ENCODE results near the gene KRTAP3-2. TPM values are rescaled to one million over a fixed set of nuclear protein-coding genes. Genes with fewer than 3 reads are reported as not detected.

Gene KRTAP3-2
- total RNA-seq, 1 donor from 2014 or later: not detected

DNA sequence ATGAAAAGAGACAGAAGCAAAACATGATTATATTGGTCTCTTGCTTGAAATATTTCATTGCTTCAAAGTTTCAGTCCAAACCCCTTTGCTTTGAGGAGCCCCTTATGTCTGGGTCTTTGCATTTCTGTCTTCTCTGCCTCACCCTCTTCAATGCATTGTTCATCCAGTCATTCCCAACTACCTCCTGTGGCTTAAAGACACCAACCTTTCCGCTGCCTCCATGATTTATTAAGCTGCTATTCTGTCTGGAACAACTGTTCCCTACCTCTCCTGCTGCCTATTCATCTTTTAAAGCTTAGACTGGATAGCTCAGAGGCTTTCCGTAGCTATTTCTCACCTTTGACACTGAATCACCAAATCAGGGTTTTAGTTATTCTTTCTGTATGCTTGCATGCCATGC, 2.3 kb downstream of the KRTAP3-2 start:
- TF ChIP-seq CTCF (IDR thresholded peaks at IDR 0.05): no peak
- Histone ChIP-seq H3K36me3 (no peaks in the 10 kb centered on the region), H3K4me1 (no peaks in the 10 kb centered on the region), H3K27me3 (ENCODE audit: low read depth) (no peaks in the 10 kb centered on the region), H3K9me3 (no peaks in the 10 kb centered on the region), H3K27ac (no peak overlapping the region), H3K4me3 (no peak overlapping the region)
- ATAC-seq (no peak), DNase-seq (no peak)
- intact Hi-C loops (cut with DNase I): no loop called here

DNA sequence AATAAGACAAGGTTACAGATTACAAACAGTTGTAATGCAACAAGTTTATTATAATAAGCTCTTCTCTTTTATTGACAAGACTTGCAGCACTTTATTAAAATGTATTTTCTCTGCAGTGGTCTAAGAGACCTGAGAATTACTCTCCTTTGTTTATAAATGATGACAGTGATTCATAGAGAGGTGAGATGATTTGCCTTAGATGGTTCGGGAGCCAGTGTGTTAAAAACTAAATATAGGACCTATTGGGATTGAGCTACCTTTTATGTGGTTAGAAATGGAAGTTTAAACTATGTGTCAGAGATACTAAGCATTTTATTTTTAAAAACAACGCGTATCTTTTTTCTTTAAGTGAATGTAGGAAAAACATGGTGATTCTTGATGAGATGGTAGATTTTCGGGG, 2.9 kb downstream of the KRTAP3-2 start:
- DNase-seq (no peak), ATAC-seq (no peak)
- Histone ChIP-seq H3K4me3 (no peak overlapping the region), H3K27me3 (ENCODE audit: low read depth) (no peaks in the 10 kb centered on the region), H3K27ac (no peak overlapping the region), H3K9me3 (no peaks in the 10 kb centered on the region), H3K36me3 (no peaks in the 10 kb centered on the region), H3K4me1 (no peaks in the 10 kb centered on the region)
- no peak for TF ChIP-seq CTCF (IDR thresholded peaks at IDR 0.05)
- intact Hi-C loops (cut with DNase I): no loop called here

- no peak for TF ChIP-seq CTCF (IDR thresholded peaks at IDR 0.05)
- no peak overlapping the region for H3K4me3 ChIP-seq
- no peaks in the 10 kb centered on the region for H3K9me3 ChIP-seq
- no peaks in the 10 kb centered on the region for H3K4me1 ChIP-seq
- ATAC-seq (no peak), DNase-seq (no peak)
- H3K27me3 ChIP-seq (ENCODE audit: low read depth): no peaks in the 10 kb centered on the region
- H3K36me3 ChIP-seq: no peaks in the 10 kb centered on the region
- intact Hi-C loops (cut with DNase I): no loop called here
- no peak overlapping the region for H3K27ac ChIP-seq
Measured at GRCh38 chr17:40995116-40995515, 4.6 kb downstream of the KRTAP3-2 start.

GRCh38 chr17:40993839-40994238, 5.9 kb downstream of the KRTAP3-2 start, which contains the start of gene KRTAP3-3:
KRTAP3-3 (minus strand) TSS chr17:40994164; CDS start chr17:40994097, 67 bp downstream.
- H3K4me1 ChIP-seq: no peaks in the 10 kb centered on the region
- ATAC-seq (no peak), DNase-seq (no peak)
- H3K4me3 ChIP-seq: no peak within 1 kb of the TSS
- H3K27ac ChIP-seq: no peak within 1 kb of the TSS
- no peak for TF ChIP-seq CTCF (IDR thresholded peaks at IDR 0.05)
- H3K36me3 ChIP-seq: no peaks in the 10 kb centered on the region
- H3K9me3 ChIP-seq: no peaks in the 10 kb centered on the region
- no peaks in the 10 kb centered on the region for H3K27me3 ChIP-seq (ENCODE audit: low read depth)
- intact Hi-C loops (cut with DNase I): no loop called here

- intact Hi-C loops (cut with DNase I): no loop called here
- H3K4me1 ChIP-seq: no peaks in the 10 kb centered on the region
- no peak overlapping the region for H3K27ac ChIP-seq
- DNase-seq (no peak), ATAC-seq (no peak)
- H3K36me3 ChIP-seq: no peaks in the 10 kb centered on the region
- H3K4me3 ChIP-seq: no peak overlapping the region
- H3K9me3 ChIP-seq: no peaks in the 10 kb centered on the region
- TF ChIP-seq CTCF (IDR thresholded peaks at IDR 0.05): no peak
- no peaks in the 10 kb centered on the region for H3K27me3 ChIP-seq (ENCODE audit: low read depth)
Measured at GRCh38 chr17:40993084-40993483, 6.6 kb downstream of the KRTAP3-2 start.

DNA sequence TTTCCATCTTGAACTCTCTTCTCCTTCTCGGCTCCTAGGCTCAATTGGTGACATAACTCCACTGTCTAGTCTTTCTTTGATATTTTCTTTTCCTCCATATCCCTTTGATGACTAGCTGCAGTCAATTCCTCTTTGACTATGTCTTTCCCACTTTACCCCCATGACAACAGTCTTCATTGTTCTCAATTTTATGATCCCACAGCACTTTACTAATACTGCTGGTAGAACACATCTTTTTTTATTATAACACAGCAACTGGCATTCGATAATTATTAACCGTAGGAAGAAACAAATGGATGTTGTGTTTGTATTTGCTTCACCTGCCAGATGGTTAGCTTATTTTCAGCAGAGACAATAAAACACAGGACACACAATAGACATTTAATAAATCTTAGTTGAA, 7.0 kb downstream of the KRTAP3-2 start:
- no peaks in the 10 kb centered on the region for H3K4me1 ChIP-seq
- H3K9me3 ChIP-seq: no peaks in the 10 kb centered on the region
- H3K27ac ChIP-seq: no peak overlapping the region
- H3K27me3 ChIP-seq (ENCODE audit: low read depth): no peaks in the 10 kb centered on the region
- TF ChIP-seq CTCF (IDR thresholded peaks at IDR 0.05): no peak
- no peak overlapping the region for H3K4me3 ChIP-seq
- DNase-seq: no peak
- ATAC-seq: no peak
- H3K36me3 ChIP-seq: no peaks in the 10 kb centered on the region
- intact Hi-C loops (cut with DNase I): no loop called here

Data from lower lobe of right lung (tissue), 2 donors.